ENCODE measurements around the gene TMEM108.

DNA sequence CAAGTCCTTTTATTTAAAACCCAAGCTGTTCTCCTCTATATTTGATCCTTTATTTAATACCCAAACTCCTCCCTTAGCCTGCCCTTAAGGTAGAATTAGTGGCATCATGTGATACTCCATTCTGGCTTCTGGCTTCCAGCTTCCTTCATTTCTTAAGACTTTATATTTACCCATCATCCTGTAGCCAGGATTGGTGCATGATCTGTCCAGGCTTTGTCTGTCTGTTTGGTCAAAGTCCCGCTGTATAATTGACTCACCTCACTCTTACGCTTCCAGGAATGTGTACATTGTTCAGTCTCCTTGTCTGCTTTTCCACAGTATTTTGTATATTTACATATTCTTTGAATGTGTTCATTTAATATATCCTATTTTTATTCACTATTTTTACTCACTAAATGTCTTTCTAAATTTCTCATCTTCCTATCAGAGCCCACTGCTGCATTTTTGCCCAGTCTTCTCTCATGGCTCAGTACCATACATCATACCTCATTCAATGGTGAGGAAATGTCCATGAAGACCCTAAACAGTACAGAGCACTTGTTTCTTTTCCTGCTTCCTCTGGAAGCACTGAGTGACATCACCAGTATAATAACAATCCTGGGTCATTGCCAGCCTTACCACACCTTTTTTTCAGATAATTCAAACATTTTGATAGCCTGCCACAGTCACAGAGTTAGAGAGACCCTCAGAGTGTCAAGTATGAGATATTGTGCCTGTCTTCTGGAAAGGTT is 31.5 kb downstream of the TMEM108 start:
- TF ChIP-seq, protein P1, sequence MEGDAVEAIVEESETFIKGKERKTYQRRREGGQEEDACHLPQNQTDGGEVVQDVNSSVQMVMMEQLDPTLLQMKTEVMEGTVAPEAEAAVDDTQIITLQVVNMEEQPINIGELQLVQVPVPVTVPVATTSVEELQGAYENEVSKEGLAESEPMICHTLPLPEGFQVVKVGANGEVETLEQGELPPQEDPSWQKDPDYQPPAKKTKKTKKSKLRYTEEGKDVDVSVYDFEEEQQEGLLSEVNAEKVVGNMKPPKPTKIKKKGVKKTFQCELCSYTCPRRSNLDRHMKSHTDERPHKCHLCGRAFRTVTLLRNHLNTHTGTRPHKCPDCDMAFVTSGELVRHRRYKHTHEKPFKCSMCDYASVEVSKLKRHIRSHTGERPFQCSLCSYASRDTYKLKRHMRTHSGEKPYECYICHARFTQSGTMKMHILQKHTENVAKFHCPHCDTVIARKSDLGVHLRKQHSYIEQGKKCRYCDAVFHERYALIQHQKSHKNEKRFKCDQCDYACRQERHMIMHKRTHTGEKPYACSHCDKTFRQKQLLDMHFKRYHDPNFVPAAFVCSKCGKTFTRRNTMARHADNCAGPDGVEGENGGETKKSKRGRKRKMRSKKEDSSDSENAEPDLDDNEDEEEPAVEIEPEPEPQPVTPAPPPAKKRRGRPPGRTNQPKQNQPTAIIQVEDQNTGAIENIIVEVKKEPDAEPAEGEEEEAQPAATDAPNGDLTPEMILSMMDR (IDR thresholded peaks at IDR 0.05; ENCODE audit: borderline replicate concordance, extremely low read depth, low read length, poor library complexity, severe bottlenecking) = no peak
- TF ChIP-seq EZH2 (IDR thresholded peaks at IDR 0.05; ENCODE audit: borderline replicate concordance, low read depth, low read length, severe bottlenecking) = no peak

Data from DND-41 (cell line).